Mesendoderm (in vitro differentiated cells): ENCODE measurements around the gene CCDC188.

ENCODE experiments used
- DNase-seq: peaks from one replicate; pipeline ENCODE4 v3.0.0; 2013
- H2AK5ac ChIP-seq: 2 replicates; pipeline ENCODE4 v1.6.1; 2013; ENCODE audit warnings: low read length, inconsistent platforms
- H2BK120ac ChIP-seq: 2 replicates; pipeline ENCODE4 v1.6.1; 2013; ENCODE audit warnings: low read depth, mild to moderate bottlenecking, low read length, moderate library complexity, mixed read lengths
- H2BK15ac ChIP-seq: replicated peaks from 2 replicates; pipeline ENCODE4 v1.6.1; 2013; ENCODE audit warnings: low read depth, mild to moderate bottlenecking, moderate library complexity
- H2BK5ac ChIP-seq: 2 replicates; pipeline ENCODE4 v1.6.1; 2013; ENCODE audit warnings: low read length, inconsistent platforms
- H3K18ac ChIP-seq: 2 replicates; pipeline ENCODE4 v1.6.1; 2013; ENCODE audit warnings: mild to moderate bottlenecking, low read length, mixed read lengths
- H3K23ac ChIP-seq: one replicate; pipeline ENCODE4 v1.6.1; 2013; ENCODE audit warnings: low read length
- H3K27ac ChIP-seq: 2 replicates; pipeline ENCODE4 v1.5.1; 2013; ENCODE audit warnings: low read depth, mild to moderate bottlenecking, inconsistent platforms, low read length, moderate library complexity
- H3K27me3 ChIP-seq: 2 replicates; pipeline ENCODE4 v1.6.1; 2013; ENCODE audit warnings: low read length, control low read depth, mild to moderate bottlenecking, inconsistent platforms; ENCODE audit not compliant: insufficient read depth, poor library complexity
- H3K36me3 ChIP-seq: 2 replicates; pipeline ENCODE4 v1.6.1; 2013; ENCODE audit warnings: low read length, inconsistent platforms; ENCODE audit not compliant: control insufficient read depth, insufficient read depth
- H3K4ac ChIP-seq: one replicate; pipeline ENCODE4 v1.6.1; 2013; ENCODE audit warnings: low read depth, mild to moderate bottlenecking, low read length, moderate library complexity
- H3K4me1 ChIP-seq: 2 replicates; pipeline ENCODE4 v1.6.1; 2013; ENCODE audit warnings: low read depth, low read length, inconsistent platforms; ENCODE audit not compliant: control insufficient read depth
- H3K4me2 ChIP-seq: 2 replicates; pipeline ENCODE4 v1.6.1; 2013; ENCODE audit warnings: low read length
- H3K4me3 ChIP-seq: 2 replicates; pipeline ENCODE4 v1.5.1; 2013; ENCODE audit warnings: mild to moderate bottlenecking, low read length
- H3K56ac ChIP-seq: one replicate; pipeline ENCODE4 v1.6.1; 2013; ENCODE audit warnings: low read length
- H3K79me1 ChIP-seq: 2 replicates; pipeline ENCODE4 v1.6.1; 2013; ENCODE audit warnings: low read length, inconsistent platforms
- H3K79me2 ChIP-seq: 2 replicates; pipeline ENCODE4 v1.6.1; 2013; ENCODE audit warnings: mild to moderate bottlenecking, low read length; ENCODE audit not compliant: control insufficient read depth, insufficient read depth
- H3K9ac ChIP-seq: 2 replicates; pipeline ENCODE4 v1.6.1; 2013; ENCODE audit warnings: low read length, inconsistent platforms
- H4K5ac ChIP-seq: one replicate; pipeline ENCODE4 v1.6.1; 2013; ENCODE audit warnings: low read length
- H4K8ac ChIP-seq: one replicate; pipeline ENCODE4 v1.6.1; 2013; ENCODE audit warnings: low read depth, mild to moderate bottlenecking, control low read depth, low read length, moderate library complexity
- WGBS: extraction: QIAGEN DNeasy Blood & Tissue Kit; methylation state at CpG from one replicate; pipeline ENCODE4 v1.1.7; 2013; ENCODE audit warnings: low lambda C conversion rate, missing lambda C conversion rate; ENCODE audit not compliant: insufficient coverage; ENCODE audit errors: extremely low coverage; 5-methylcytosine and 5-hydroxymethylcytosine counted together

The CCDC188 gene

DNA sequence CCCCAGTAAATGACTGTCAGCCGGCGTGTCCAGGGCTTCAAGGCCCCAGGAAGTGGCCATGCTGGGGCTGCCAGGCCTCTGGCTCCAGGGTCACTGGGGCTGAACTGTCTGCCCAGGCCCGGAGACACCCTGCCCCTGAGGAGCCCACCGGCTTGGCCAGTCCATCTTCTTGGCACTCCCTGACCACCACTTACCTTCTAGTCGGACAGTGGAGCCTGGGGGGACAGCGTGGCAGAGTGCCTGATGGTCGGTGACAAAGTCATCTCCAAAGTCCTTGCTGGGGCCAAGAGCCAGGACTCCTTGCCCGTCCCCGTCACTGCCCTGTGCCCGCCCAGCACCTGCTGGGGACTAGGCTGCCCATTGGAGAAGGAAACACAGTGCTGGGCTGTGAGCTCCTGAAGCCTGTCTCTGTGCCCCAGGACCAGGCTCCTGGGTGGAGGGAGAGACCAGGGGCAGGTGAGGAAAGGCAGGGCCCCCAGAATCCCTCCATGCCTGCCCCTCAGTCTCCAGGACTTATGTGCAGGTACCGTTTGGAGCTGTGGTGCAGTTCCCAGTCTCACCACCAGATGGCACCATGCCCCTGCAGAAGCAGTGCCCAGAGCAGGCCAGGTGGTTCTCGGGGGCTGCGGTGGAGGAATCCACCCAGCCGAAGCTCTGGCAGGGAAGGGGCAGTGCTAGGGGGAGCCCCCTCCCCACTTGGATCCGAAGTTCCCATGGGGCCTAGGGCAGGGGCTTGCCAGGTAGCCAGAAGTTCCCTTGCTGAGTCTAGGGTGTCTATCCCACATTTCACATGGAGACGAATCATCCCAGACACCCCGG is 6.0 kb upstream of the CCDC188 start:
- Histone ChIP-seq H3K79me1 (no peaks in the 10 kb centered on the region), H3K4me1 (no peaks in the 10 kb centered on the region), H2BK15ac (no peak overlapping the region), H3K4ac (no peak overlapping the region), H2BK120ac (no peak overlapping the region), H2BK5ac (no peak overlapping the region), H3K18ac (no peak overlapping the region), H4K5ac (no peak overlapping the region), H3K27ac (no peak overlapping the region), H2AK5ac (no peak overlapping the region), H3K9ac (no peak overlapping the region), H3K4me3 (no peak overlapping the region), H3K27me3 (no peaks in the 10 kb centered on the region), H3K4me2 (no peak overlapping the region), H3K23ac (no peak overlapping the region), H4K8ac (no peak overlapping the region), H3K79me2 (no peaks in the 10 kb centered on the region), H3K36me3 (no peaks in the 10 kb centered on the region), H3K56ac (no peak overlapping the region)
- WGBS: no CpG with 5 or more reads among the region's 17 CpGs
- DNase-seq: peak; percentile 77

DNA sequence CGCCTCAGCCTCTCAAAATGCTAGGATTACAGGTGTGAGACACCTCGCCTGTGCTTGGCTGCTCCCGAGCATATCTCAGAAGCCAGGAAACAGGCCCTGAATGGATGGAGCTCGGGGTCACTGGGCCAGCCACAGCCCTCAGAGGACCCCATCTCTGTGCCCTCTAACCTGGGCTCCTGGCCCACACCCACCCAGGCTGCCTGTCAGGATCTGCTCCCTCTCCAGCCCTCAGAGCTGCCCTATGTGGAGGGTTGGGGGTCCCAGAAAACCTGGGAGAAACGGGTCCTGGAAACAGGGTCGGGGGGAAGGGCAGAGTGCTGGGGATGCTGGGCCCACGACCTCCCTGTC is 5.2 kb upstream of the CCDC188 start:
- H3K27ac ChIP-seq: no peak overlapping the region
- no peak for DNase-seq
- H3K4me2 ChIP-seq: no peak overlapping the region
- H3K79me1 ChIP-seq: no peaks in the 10 kb centered on the region
- H2BK5ac ChIP-seq: no peak overlapping the region
- no peak overlapping the region for H2AK5ac ChIP-seq
- H3K4ac ChIP-seq: no peak overlapping the region
- no peak overlapping the region for H2BK120ac ChIP-seq
- H2BK15ac ChIP-seq: no peak overlapping the region
- no peaks in the 10 kb centered on the region for H3K27me3 ChIP-seq
- H3K36me3 ChIP-seq: no peaks in the 10 kb centered on the region
- no CpG with 5 or more reads among the region's 7 CpGs for WGBS
- no peak overlapping the region for H3K23ac ChIP-seq
- no peaks in the 10 kb centered on the region for H3K4me1 ChIP-seq
- H3K9ac ChIP-seq: no peak overlapping the region
- H4K8ac ChIP-seq: no peak overlapping the region
- H3K79me2 ChIP-seq: no peaks in the 10 kb centered on the region
- H3K4me3 ChIP-seq: no peak overlapping the region
- H3K18ac ChIP-seq: no peak overlapping the region
- H4K5ac ChIP-seq: no peak overlapping the region
- H3K56ac ChIP-seq: no peak overlapping the region

DNA sequence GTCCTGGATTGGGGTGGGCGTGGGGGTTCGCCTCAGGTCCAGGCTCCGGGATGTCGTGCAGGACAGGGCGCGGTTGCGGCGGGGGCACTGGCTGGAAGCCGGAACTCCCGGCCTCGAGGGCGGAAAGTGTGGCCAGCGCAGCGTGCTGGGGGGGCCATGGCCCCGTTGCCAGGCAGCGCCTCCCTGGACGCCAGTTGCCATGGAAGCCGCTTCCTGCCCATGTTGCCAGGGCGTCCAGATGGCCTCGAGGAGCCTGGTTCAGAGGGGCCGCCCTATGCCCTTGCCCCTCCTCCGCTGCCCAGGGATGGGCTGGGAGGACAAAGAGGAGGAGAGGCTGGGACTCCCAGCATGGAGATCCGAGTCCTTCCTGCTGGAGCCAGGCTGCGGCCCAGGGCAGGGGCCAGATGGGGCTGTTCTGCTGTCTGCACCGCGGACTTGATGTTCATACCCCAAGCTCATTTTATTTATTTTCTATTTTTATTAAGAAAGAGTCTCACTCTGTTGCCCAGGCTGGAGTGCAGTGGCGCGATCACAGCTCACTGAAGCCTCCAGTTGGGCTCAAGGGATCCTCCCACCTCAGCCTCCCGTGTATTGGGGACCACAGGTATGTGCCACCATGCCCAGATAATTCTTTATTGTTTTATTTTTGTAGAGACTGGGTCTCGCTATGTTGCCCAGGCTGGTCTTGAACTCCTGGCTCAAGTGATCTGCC is 4.6 kb upstream of the CCDC188 start:
- no peaks in the 10 kb centered on the region for H3K27me3 ChIP-seq
- no peaks in the 10 kb centered on the region for H3K79me2 ChIP-seq
- no CpG with 5 or more reads among the region's 30 CpGs for WGBS
- no peak overlapping the region for H3K23ac ChIP-seq
- no peaks in the 10 kb centered on the region for H3K36me3 ChIP-seq
- no peak overlapping the region for H3K27ac ChIP-seq
- no peak overlapping the region for H3K9ac ChIP-seq
- H2AK5ac ChIP-seq: no peak overlapping the region
- no peaks in the 10 kb centered on the region for H3K4me1 ChIP-seq
- H4K5ac ChIP-seq: no peak overlapping the region
- H3K4ac ChIP-seq: no peak overlapping the region
- no peak for DNase-seq
- H2BK5ac ChIP-seq: no peak overlapping the region
- no peak overlapping the region for H3K4me2 ChIP-seq
- H2BK120ac ChIP-seq: no peak overlapping the region
- no peak overlapping the region for H4K8ac ChIP-seq
- H3K18ac ChIP-seq: no peak overlapping the region
- H3K4me3 ChIP-seq: no peak overlapping the region
- H3K56ac ChIP-seq: no peak overlapping the region
- no peak overlapping the region for H2BK15ac ChIP-seq
- no peaks in the 10 kb centered on the region for H3K79me1 ChIP-seq

DNA sequence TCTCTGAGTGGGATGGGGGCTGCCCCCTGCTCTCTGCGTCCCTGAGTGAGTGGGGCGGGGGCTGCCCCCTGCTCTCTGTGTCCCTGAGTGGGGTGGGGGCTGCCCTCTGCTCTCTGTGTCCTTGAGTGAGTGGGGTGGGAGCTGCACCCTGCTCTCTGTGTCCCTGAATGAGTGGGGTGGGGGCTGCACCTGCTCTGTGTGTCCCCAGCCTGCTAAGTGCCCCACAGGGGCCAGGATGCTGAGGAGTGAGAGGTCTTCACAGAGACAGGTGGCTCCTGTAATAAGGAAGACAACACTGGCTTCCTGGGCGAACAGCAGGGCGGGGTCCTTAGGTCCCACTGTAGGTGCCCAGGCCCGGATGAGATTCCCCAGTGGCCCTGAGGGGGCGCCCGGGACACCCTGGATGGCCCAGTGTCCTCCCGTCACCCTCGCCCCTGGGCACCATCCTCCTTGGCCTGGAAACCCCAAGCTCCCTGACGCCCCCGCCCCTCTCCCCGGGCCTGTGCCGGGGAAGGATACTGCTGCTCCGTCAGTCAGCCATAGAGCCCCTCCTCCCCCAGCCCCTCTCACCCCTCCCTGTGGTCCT is 3.8 kb upstream of the CCDC188 start:
- Histone ChIP-seq H4K5ac (no peak overlapping the region), H3K27me3 (no peaks in the 10 kb centered on the region), H3K4me2 (no peak overlapping the region), H2AK5ac (no peak overlapping the region), H2BK120ac (no peak overlapping the region), H3K56ac (no peak overlapping the region), H3K23ac (no peak overlapping the region), H3K9ac (no peak overlapping the region), H2BK15ac (no peak overlapping the region), H3K18ac (no peak overlapping the region), H4K8ac (no peak overlapping the region), H3K4me3 (no peak overlapping the region), H2BK5ac (no peak overlapping the region), H3K36me3 (no peaks in the 10 kb centered on the region), H3K27ac (no peak overlapping the region), H3K4me1 (no peaks in the 10 kb centered on the region), H3K79me1 (no peaks in the 10 kb centered on the region), H3K4ac (no peak overlapping the region), H3K79me2 (no peaks in the 10 kb centered on the region)
- no peak for DNase-seq
- no CpG with 5 or more reads among the region's 14 CpGs for WGBS

DNA sequence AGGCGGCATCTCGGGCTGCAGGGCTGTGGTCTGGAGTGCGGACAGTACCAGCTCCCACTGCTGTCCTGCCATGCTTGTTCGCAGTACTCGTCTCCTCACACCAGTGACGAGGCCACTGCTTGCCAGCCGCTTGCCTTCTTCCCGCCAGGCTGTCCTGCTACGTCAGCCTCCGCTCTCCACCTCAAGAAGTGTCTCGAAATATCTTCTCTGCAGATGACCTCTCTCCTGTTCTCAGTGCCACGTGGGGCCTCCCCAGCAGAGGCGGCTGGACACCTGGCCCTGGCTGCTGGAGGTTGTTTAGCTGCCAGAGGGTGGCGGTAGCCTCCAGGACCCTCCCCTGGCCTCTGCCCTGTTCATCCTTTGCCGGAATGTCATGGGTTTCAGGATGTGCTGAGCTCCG is 3.1 kb upstream of the CCDC188 start:
- no peaks in the 10 kb centered on the region for H3K36me3 ChIP-seq
- no peak overlapping the region for H3K18ac ChIP-seq
- no peak overlapping the region for H4K8ac ChIP-seq
- no peak overlapping the region for H2BK120ac ChIP-seq
- peak; percentile 26 for DNase-seq
- H3K79me2 ChIP-seq: no peaks in the 10 kb centered on the region
- H3K4ac ChIP-seq: no peak overlapping the region
- no peak overlapping the region for H3K56ac ChIP-seq
- H3K4me3 ChIP-seq: no peak overlapping the region
- H3K79me1 ChIP-seq: no peaks in the 10 kb centered on the region
- H3K27ac ChIP-seq: no peak overlapping the region
- WGBS: no CpG with 5 or more reads among the region's 16 CpGs
- H2AK5ac ChIP-seq: no peak overlapping the region
- no peak overlapping the region for H3K9ac ChIP-seq
- H3K4me1 ChIP-seq: no peaks in the 10 kb centered on the region
- no peaks in the 10 kb centered on the region for H3K27me3 ChIP-seq
- H4K5ac ChIP-seq: no peak overlapping the region
- no peak overlapping the region for H3K4me2 ChIP-seq
- H3K23ac ChIP-seq: no peak overlapping the region
- H2BK15ac ChIP-seq: no peak overlapping the region
- no peak overlapping the region for H2BK5ac ChIP-seq
